Thyroid gland (tissue), 4 donors: ENCODE measurements around the gene EBF3.

Experiments used
- POLR2A ChIP-seq, 2 donors: fragments of 450-650 bp; IDR thresholded peaks; one replicate each; pipeline ENCODE4 v1.6.1; 2017; ENCODE audit warnings: antibody characterized with exemption in 2 of 2, mild to moderate bottlenecking in 2 of 2, moderate library complexity in 1 of 2
- TF ChIP-seq, protein P1 (sequence below), 6 experiments: fragments of 200-600 bp in 3 of 6; fragments of 450-650 bp in 3 of 6; sonication (generic) in 3 of 6; IDR thresholded peaks; one replicate each; pipeline ENCODE4 v1.5.1; 2016 to 2019; ENCODE audit warnings: antibody characterized with exemption in 6 of 6, mild to moderate bottlenecking in 2 of 6, inconsistent platforms in 1 of 6, moderate library complexity in 1 of 6

DNA sequence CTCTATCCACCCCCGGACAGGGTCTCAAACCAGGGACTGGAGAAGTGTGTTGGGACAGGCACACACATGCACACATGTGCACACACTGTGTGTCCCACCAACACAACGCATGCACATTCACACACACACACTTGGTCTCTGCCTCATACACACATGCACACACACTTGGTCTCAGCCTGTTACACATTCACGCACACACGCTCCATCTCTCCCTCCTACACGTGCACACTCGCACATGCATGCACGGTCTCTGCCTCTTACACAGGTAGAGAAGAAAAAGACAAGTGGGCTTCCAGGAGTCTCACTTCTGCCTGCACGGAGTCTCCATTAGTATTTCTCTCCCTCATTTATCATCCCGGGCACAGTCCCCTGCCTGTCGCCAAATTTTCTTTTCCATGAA is 171.2 kb downstream of the EBF3 start:
- TF ChIP-seq, protein P1, sequence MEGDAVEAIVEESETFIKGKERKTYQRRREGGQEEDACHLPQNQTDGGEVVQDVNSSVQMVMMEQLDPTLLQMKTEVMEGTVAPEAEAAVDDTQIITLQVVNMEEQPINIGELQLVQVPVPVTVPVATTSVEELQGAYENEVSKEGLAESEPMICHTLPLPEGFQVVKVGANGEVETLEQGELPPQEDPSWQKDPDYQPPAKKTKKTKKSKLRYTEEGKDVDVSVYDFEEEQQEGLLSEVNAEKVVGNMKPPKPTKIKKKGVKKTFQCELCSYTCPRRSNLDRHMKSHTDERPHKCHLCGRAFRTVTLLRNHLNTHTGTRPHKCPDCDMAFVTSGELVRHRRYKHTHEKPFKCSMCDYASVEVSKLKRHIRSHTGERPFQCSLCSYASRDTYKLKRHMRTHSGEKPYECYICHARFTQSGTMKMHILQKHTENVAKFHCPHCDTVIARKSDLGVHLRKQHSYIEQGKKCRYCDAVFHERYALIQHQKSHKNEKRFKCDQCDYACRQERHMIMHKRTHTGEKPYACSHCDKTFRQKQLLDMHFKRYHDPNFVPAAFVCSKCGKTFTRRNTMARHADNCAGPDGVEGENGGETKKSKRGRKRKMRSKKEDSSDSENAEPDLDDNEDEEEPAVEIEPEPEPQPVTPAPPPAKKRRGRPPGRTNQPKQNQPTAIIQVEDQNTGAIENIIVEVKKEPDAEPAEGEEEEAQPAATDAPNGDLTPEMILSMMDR (IDR thresholded peaks at IDR 0.05): no peak
- TF ChIP-seq POLR2A (IDR thresholded peaks at IDR 0.05): no peak
